Ascending aorta (tissue), 2 donors: ENCODE results near the gene PANX2. TPM values are rescaled to one million over a fixed set of nuclear protein-coding genes. Genes with fewer than 3 reads are reported as not detected.

Experiments used
- DNase-seq, 2 donors: peaks; one replicate each; pipeline ENCODE4 v3.0.0-alpha.2; 2019; ENCODE audit warnings: low spot score in 2 of 2
- H3K27ac ChIP-seq, 2 donors: fragments of 200-600 bp; sonication (generic); one replicate each; pipeline ENCODE4 v1.5.1; 2016 to 2017; ENCODE audit warnings: mild to moderate bottlenecking in 1 of 2
- H3K27me3 ChIP-seq: fragments of 200-600 bp; sonication (generic); one replicate; pipeline ENCODE4 v1.5.1; 2017
- H3K36me3 ChIP-seq, 2 donors: fragments of 200-600 bp; sonication (generic); one replicate each; pipeline ENCODE4 v1.5.1; 2016
- H3K4me1 ChIP-seq, 2 donors: fragments of 200-600 bp; sonication (generic); one replicate each; pipeline ENCODE4 v1.5.1; 2016 to 2017; ENCODE audit warnings: mild to moderate bottlenecking in 1 of 2
- H3K4me3 ChIP-seq, 2 donors: fragments of 200-600 bp; sonication (generic); one replicate each; pipeline ENCODE4 v1.5.1; 2016 to 2017; ENCODE audit warnings: mild to moderate bottlenecking in 1 of 2
- H3K9me3 ChIP-seq, 2 donors: fragments of 200-600 bp; sonication (generic); one replicate each; pipeline ENCODE4 v1.5.1; 2016
- CTCF ChIP-seq, 3 experiments: fragments of 200-600 bp in 2 of 3; fragments of 450-650 bp in 1 of 3; sonication (generic) in 2 of 3; IDR thresholded peaks; one replicate each; pipeline ENCODE4 v1.5.1; 2016 to 2019; ENCODE audit warnings: antibody characterized with exemption in 3 of 3, mild to moderate bottlenecking in 1 of 3, moderate library complexity in 1 of 3
- intact Hi-C: fragments of 100-400 bp; cut with DNase I; formaldehyde crosslinking; loops from one replicate; pipeline ENCODE4 v1.15.1; 2023
- total RNA-seq: library from RNA; depleted of rRNA; stranded (reverse); fragments of >200 nt; gene quantifications from one replicate; pipeline ENCODE4 v1.1.0, GENCODE V29; 2016

The PANX2 gene
- total RNA-seq, 1 donor from 2014 or later: 0.32 TPM

- H3K4me1 ChIP-seq: peaks cover 0 to 3% of the 10 kb centered on the region in 2 donors
- intact Hi-C loops: no loop called here
- DNase-seq: peak in 1 of 2 donors; percentile 57
- H3K27ac ChIP-seq: no peak overlapping the region
- no peaks in the 10 kb centered on the region for H3K9me3 ChIP-seq
- no peaks in the 10 kb centered on the region for H3K27me3 ChIP-seq
- no peak overlapping the region for H3K4me3 ChIP-seq
- TF ChIP-seq CTCF (IDR thresholded peaks at IDR 0.05): no peak
- no peaks in the 10 kb centered on the region for H3K36me3 ChIP-seq
Measured at GRCh38 chr22:50178871-50179869, 8.6 kb downstream of the PANX2 start.

- peaks cover 0 to 6% of the 10 kb centered on the region in 2 donors for H3K4me1 ChIP-seq
- no peak overlapping the region for H3K27ac ChIP-seq
- TF ChIP-seq CTCF (IDR thresholded peaks at IDR 0.05): no peak
- no peaks in the 10 kb centered on the region for H3K9me3 ChIP-seq
- H3K4me3 ChIP-seq: no peak overlapping the region
- no peaks in the 10 kb centered on the region for H3K27me3 ChIP-seq
- intact Hi-C loops: no loop called here
- no peaks in the 10 kb centered on the region for H3K36me3 ChIP-seq
- DNase-seq: peak in 1 of 2 donors; percentile 60
Measured at GRCh38 chr22:50179937-50180726, 9.6 kb downstream of the PANX2 start.

GRCh38 chr22:50180727-50181521 is 10.4 kb downstream of the PANX2 start:
- Histone ChIP-seq H3K27me3 (no peaks in the 10 kb centered on the region), H3K4me1 (peaks cover 0 to 9% of the 10 kb centered on the region in 2 donors), H3K9me3 (no peaks in the 10 kb centered on the region), H3K4me3 (no peak overlapping the region), H3K36me3 (no peaks in the 10 kb centered on the region), H3K27ac (no peak overlapping the region)
- intact Hi-C loops: no loop called here
- peak in 1 of 2 donors; percentile 64 for DNase-seq
- no peak for TF ChIP-seq CTCF (IDR thresholded peaks at IDR 0.05)

- Histone ChIP-seq H3K4me3 (no peak overlapping the region), H3K4me1 (peaks cover 0 to 16% of the 10 kb centered on the region in 2 donors), H3K27me3 (no peaks in the 10 kb centered on the region), H3K9me3 (no peaks in the 10 kb centered on the region), H3K27ac (no peak overlapping the region), H3K36me3 (no peaks in the 10 kb centered on the region)
- DNase-seq: no peak
- intact Hi-C loops: no loop called here
- TF ChIP-seq CTCF (IDR thresholded peaks at IDR 0.05): no peak
Measured at GRCh38 chr22:50182176-50183081, 11.9 kb downstream of the PANX2 start.
